HCT116 (cell line): ENCODE data around the gene KCNK16. TPM values are rescaled to one million over a fixed set of nuclear protein-coding genes. Genes with fewer than 3 reads are reported as not detected.

Experiments
- ATAC-seq: fragments of 200-7000 bp; cut with Tn5 transposase; 2 replicates; pipeline ENCODE4 v1.9.1; 2020; ENCODE audit warnings: mild to moderate bottlenecking, moderate library complexity
- BruUV-seq: library from RNA; stranded (reverse); fragments of 400-500 nt; replicated peaks from 2 replicates; lab custom pipeline; 2021; lab: Mats Ljungman, UMichigan
- CTCF ChIA-PET: fragments of 300-600 bp; sonication (Branson Sonifier 250); formaldehyde crosslinking; loops from one replicate; lab custom pipeline; 2021; ENCODE audit warnings: antibody characterized with exemption; lab: Charles Lee
- POLR2A ChIA-PET: fragments of 300-600, 350-600 bp; sonication (Branson Sonifier 250); formaldehyde crosslinking; loops from one replicate; lab custom pipeline; 2021; ENCODE audit warnings: antibody characterized with exemption; lab: Charles Lee
- RAD21 ChIA-PET, 2 experiments: fragments of 300-600 bp; sonication (Branson Sonifier 250); formaldehyde crosslinking; loops; one replicate each; lab custom pipeline; 2023; ENCODE audit warnings: low total read pairs in 2 of 2; ENCODE audit not compliant: uncharacterized antibody in 2 of 2, unreplicated experiment in 2 of 2, low non-redundant PET in 1 of 2; lab: Charles Lee
- DNase-seq: peaks from one replicate; pipeline ENCODE4 v3.0.0-alpha.2; 2010; ENCODE audit warnings: low read depth, low spot score
- H2AFZ ChIP-seq: fragments of 200-600 bp; shearing (Covaris generic), sonication (generic); 2 replicates; pipeline ENCODE4 v1.6.1; 2017; ENCODE audit warnings: low read depth, mixed run types, mixed read lengths, antibody characterized with exemption, low read length; ENCODE audit not compliant: poor library complexity, severe bottlenecking
- H3K27ac ChIP-seq: 2 replicates; pipeline ENCODE4 v1.5.1; 2012; ENCODE audit warnings: low read depth, low read length
- H3K27me3 ChIP-seq: fragments of 200-600 bp; sonication (generic); 2 replicates; pipeline ENCODE4 v1.6.1; 2016; ENCODE audit warnings: mixed run types, low read length, mixed read lengths; ENCODE audit not compliant: insufficient read depth
- H3K36me3 ChIP-seq, 2 experiments: fragments of 200-500 bp in 1 of 2; fragments of 200-600 bp in 1 of 2; sonication (Bioruptor generic) in 1 of 2; sonication (generic) in 1 of 2; 2 replicates each; pipeline versions ENCODE4 v1.5.1 to v1.6.1; 2014 to 2016; ENCODE audit warnings: low read length in 2 of 2, inconsistent platforms in 1 of 2, mixed read lengths in 1 of 2, mixed run types in 1 of 2; ENCODE audit not compliant: insufficient read depth in 2 of 2, control insufficient read depth in 1 of 2
- H3K4me1 ChIP-seq, 2 experiments: fragments of 200-600 bp in 1 of 2; sonication (generic) in 1 of 2; 2 replicates each; pipeline versions ENCODE4 v1.5.1 to v1.6.1; 2012 to 2017; ENCODE audit warnings: low read length in 2 of 2, inconsistent platforms in 1 of 2, mild to moderate bottlenecking in 1 of 2, mixed read lengths in 1 of 2, mixed run types in 1 of 2, moderate library complexity in 1 of 2; ENCODE audit not compliant: insufficient read depth in 2 of 2, control insufficient read depth in 1 of 2
- H3K4me2 ChIP-seq: fragments of 200-600 bp; sonication (generic); 2 replicates; pipeline ENCODE4 v1.6.1; 2017; ENCODE audit warnings: mixed run types, low read length, mixed read lengths
- H3K4me3 ChIP-seq, 2 experiments: fragments of 200-600 bp in 1 of 2; sonication (generic) in 1 of 2; replicated peaks in 1 of 2; 2 replicates each; pipeline ENCODE4 v1.5.1; 2011 to 2016; ENCODE audit warnings: low read length in 2 of 2, control low read depth in 1 of 2, low read depth in 1 of 2, mild to moderate bottlenecking in 1 of 2, mixed read lengths in 1 of 2, mixed run types in 1 of 2
- H3K79me2 ChIP-seq: fragments of 200-600 bp; sonication (generic); 2 replicates; pipeline ENCODE4 v1.6.1; 2017; ENCODE audit warnings: mild to moderate bottlenecking, mixed run types, low read length, moderate library complexity, mixed read lengths; ENCODE audit not compliant: insufficient read depth
- H3K9ac ChIP-seq: fragments of 200-600 bp; sonication (generic); 2 replicates; pipeline ENCODE4 v1.6.1; 2016; ENCODE audit warnings: low read length, mixed read lengths
- H3K9me2 ChIP-seq: fragments of 200-600 bp; sonication (generic), shearing (Covaris generic); 2 replicates; pipeline ENCODE4 v1.6.1; 2017; ENCODE audit warnings: mixed run types, mild to moderate bottlenecking, moderate library complexity; ENCODE audit not compliant: insufficient read depth
- H3K9me3 ChIP-seq, 2 experiments: fragments of 200-500 bp in 1 of 2; fragments of 200-600 bp in 1 of 2; sonication (Bioruptor generic) in 1 of 2; sonication (generic) in 1 of 2; 2 replicates each; pipeline ENCODE4 v1.6.1; 2014 to 2017; ENCODE audit warnings: low read length in 2 of 2, mixed read lengths in 2 of 2, inconsistent platforms in 1 of 2, low read depth in 1 of 2, mild to moderate bottlenecking in 1 of 2, mixed run types in 1 of 2, moderate library complexity in 1 of 2; ENCODE audit not compliant: control insufficient read depth in 1 of 2, insufficient read depth in 1 of 2
- H4K20me1 ChIP-seq: fragments of 200-600 bp; sonication (generic), shearing (Covaris generic); 2 replicates; pipeline ENCODE4 v1.6.1; 2017; ENCODE audit warnings: mixed run types, mild to moderate bottlenecking, moderate library complexity; ENCODE audit not compliant: insufficient read depth
- CBX3 ChIP-seq: IDR thresholded peaks from 2 replicates; pipeline ENCODE4 v1.6.1; 2012; ENCODE audit warnings: low read depth
- EZH2 ChIP-seq: fragments of 200-600 bp; sonication (generic); IDR thresholded peaks from 2 replicates; pipeline ENCODE4 v1.6.1; 2017; ENCODE audit warnings: antibody characterized with exemption, mixed run types
- EZH2phosphoT487 ChIP-seq: fragments of 200-600 bp; IDR thresholded peaks from 2 replicates; pipeline ENCODE4 v1.6.1; 2018; ENCODE audit warnings: antibody characterized with exemption, borderline replicate concordance
- MAX ChIP-seq: IDR thresholded peaks from 2 replicates; pipeline ENCODE4 v1.6.1; 2012
- SRF ChIP-seq: IDR thresholded peaks from 2 replicates; pipeline ENCODE4 v1.6.1; 2012; ENCODE audit warnings: low read depth
- TCF7L2 ChIP-seq: IDR thresholded peaks from 2 replicates; pipeline ENCODE4 v1.7.0; 2011; ENCODE audit warnings: borderline replicate concordance, inconsistent platforms; ENCODE audit not compliant: insufficient read depth, insufficient read length; ENCODE audit errors: extremely low read depth
- ZFX ChIP-seq: fragments of 450-650 bp; IDR thresholded peaks from 2 replicates; pipeline ENCODE4 v1.6.1; 2017
- ZNF274 ChIP-seq: fragments of 200-500 bp; sonication (Bioruptor generic); IDR thresholded peaks from 2 replicates; pipeline ENCODE4 v1.6.1; 2014; ENCODE audit warnings: mild to moderate bottlenecking, low read depth, low read length, inconsistent platforms
- intact Hi-C: fragments of 100-400 bp; cut with micrococcal nuclease; formaldehyde crosslinking; loops from 2 replicates; pipeline ENCODE4 v1.10.0; 2022
- total RNA-seq: library from RNA; stranded (reverse); gene quantifications from one replicate; pipeline ENCODE4 v1.2.1, GENCODE V29; 2021; ENCODE audit not compliant: unreplicated experiment
- TF ChIP-seq, protein P1 (sequence below): IDR thresholded peaks from 2 replicates; pipeline ENCODE4 v1.6.1; 2011; ENCODE audit warnings: mild to moderate bottlenecking, low read length, moderate library complexity; ENCODE audit not compliant: insufficient replicate concordance; ENCODE audit errors: extremely low read depth
- TF ChIP-seq, protein P2 (sequence below): IDR thresholded peaks from 2 replicates; pipeline ENCODE4 v1.6.1; 2012; ENCODE audit warnings: low read depth

KCNK16 gene
- total RNA-seq, 1 experiment from 2014 or later: not detected

GRCh38 chr6:39276379-39276995 is 46.0 kb downstream of the KCNK16 start:
- Histone ChIP-seq H4K20me1 (no peaks in the 10 kb centered on the region), H3K36me3 (no peaks in the 10 kb centered on the region), H3K9ac (no peak overlapping the region), H3K4me1 (peaks cover 12 to 37% of the 10 kb centered on the region in 2 experiments), H3K79me2 (no peaks in the 10 kb centered on the region), H3K27me3 (no peaks in the 10 kb centered on the region), H3K9me3 (no peaks in the 10 kb centered on the region), H2AFZ (no peak overlapping the region), H3K27ac (no peak overlapping the region), H3K4me2 (no peak overlapping the region), H3K9me2 (no peaks in the 10 kb centered on the region), H3K4me3 (no peak overlapping the region)
- RAD21 ChIA-PET: no interaction called here
- DNase-seq (no peak), ATAC-seq (no peak)
- POLR2A ChIA-PET: no interaction called here
- BruUV-seq: no TSS peak
- CTCF ChIA-PET: interaction anchor here (0.7 kb wide), 1 partner anchor 25 kb away, joined by 4 read pairs; no protein-coding TSS in a partner anchor
- TF ChIP-seq EZH2phosphoT487: no peak
- TF ChIP-seq ZNF274: no peak
- TF ChIP-seq TCF7L2: no peak
- TF ChIP-seq, protein P1, sequence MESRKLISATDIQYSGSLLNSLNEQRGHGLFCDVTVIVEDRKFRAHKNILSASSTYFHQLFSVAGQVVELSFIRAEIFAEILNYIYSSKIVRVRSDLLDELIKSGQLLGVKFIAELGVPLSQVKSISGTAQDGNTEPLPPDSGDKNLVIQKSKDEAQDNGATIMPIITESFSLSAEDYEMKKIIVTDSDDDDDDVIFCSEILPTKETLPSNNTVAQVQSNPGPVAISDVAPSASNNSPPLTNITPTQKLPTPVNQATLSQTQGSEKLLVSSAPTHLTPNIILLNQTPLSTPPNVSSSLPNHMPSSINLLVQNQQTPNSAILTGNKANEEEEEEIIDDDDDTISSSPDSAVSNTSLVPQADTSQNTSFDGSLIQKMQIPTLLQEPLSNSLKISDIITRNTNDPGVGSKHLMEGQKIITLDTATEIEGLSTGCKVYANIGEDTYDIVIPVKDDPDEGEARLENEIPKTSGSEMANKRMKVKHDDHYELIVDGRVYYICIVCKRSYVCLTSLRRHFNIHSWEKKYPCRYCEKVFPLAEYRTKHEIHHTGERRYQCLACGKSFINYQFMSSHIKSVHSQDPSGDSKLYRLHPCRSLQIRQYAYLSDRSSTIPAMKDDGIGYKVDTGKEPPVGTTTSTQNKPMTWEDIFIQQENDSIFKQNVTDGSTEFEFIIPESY: no peak
- no peak for TF ChIP-seq EZH2
- no peak for TF ChIP-seq MAX
- no peak for TF ChIP-seq ZFX
- no peak for TF ChIP-seq CBX3
- TF ChIP-seq, protein P2, sequence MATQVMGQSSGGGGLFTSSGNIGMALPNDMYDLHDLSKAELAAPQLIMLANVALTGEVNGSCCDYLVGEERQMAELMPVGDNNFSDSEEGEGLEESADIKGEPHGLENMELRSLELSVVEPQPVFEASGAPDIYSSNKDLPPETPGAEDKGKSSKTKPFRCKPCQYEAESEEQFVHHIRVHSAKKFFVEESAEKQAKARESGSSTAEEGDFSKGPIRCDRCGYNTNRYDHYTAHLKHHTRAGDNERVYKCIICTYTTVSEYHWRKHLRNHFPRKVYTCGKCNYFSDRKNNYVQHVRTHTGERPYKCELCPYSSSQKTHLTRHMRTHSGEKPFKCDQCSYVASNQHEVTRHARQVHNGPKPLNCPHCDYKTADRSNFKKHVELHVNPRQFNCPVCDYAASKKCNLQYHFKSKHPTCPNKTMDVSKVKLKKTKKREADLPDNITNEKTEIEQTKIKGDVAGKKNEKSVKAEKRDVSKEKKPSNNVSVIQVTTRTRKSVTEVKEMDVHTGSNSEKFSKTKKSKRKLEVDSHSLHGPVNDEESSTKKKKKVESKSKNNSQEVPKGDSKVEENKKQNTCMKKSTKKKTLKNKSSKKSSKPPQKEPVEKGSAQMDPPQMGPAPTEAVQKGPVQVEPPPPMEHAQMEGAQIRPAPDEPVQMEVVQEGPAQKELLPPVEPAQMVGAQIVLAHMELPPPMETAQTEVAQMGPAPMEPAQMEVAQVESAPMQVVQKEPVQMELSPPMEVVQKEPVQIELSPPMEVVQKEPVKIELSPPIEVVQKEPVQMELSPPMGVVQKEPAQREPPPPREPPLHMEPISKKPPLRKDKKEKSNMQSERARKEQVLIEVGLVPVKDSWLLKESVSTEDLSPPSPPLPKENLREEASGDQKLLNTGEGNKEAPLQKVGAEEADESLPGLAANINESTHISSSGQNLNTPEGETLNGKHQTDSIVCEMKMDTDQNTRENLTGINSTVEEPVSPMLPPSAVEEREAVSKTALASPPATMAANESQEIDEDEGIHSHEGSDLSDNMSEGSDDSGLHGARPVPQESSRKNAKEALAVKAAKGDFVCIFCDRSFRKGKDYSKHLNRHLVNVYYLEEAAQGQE: no peak
- TF ChIP-seq SRF: no peak
- intact Hi-C loops: no loop called here
